CD4-positive, alpha-beta T cell (primary cell): ENCODE measurements around the gene CXCL9. TPM values are rescaled to one million over a fixed set of nuclear protein-coding genes. Genes with fewer than 3 reads are reported as not detected.

Source experiments
- ATAC-seq: fragments of 200-7000 bp; cut with Tn5 transposase; one replicate; pipeline ENCODE4 v1.10.0; 2022; ENCODE audit warnings: mild to moderate bottlenecking; ENCODE audit not compliant: poor library complexity
- CTCF ChIA-PET: fragments of 350-600 bp; sonication (Branson Sonifier 250); formaldehyde crosslinking; loops from one replicate; lab custom pipeline; 2021; ENCODE audit warnings: antibody characterized with exemption, inconsistent platforms; lab: Charles Lee
- POLR2A ChIA-PET: fragments of 350-600 bp; sonication (Branson Sonifier 250); formaldehyde crosslinking; loops from one replicate; lab custom pipeline; 2021; ENCODE audit warnings: antibody characterized with exemption, inconsistent platforms; lab: Charles Lee
- DNase-seq, 14 experiments: peaks; one replicate each; pipeline ENCODE4 v3.0.0-alpha.2; 2013 to 2020; ENCODE audit warnings: mixed read lengths in 2 of 14
- H3K27ac ChIP-seq, 2 donors: one replicate each; pipeline versions ENCODE4 v1.5.1 to v1.7.0; 2013; ENCODE audit warnings: low read length in 2 of 2, low read depth in 1 of 2, mild to moderate bottlenecking in 1 of 2
- H3K27me3 ChIP-seq, 2 experiments: 1 replicate in 1 of 2; 2 replicates in 1 of 2; pipeline versions ENCODE4 v1.6.1 to v1.7.0; 2013; ENCODE audit warnings: low read length in 2 of 2, control low read depth in 1 of 2, mild to moderate bottlenecking in 1 of 2, moderate library complexity in 1 of 2; ENCODE audit not compliant: insufficient read depth in 2 of 2, control insufficient read depth in 1 of 2
- H3K36me3 ChIP-seq: one replicate; pipeline ENCODE4 v1.6.1; 2013; ENCODE audit warnings: low read length, control low read depth; ENCODE audit not compliant: insufficient read depth
- H3K4me1 ChIP-seq: one replicate; pipeline ENCODE4 v1.6.1; 2013; ENCODE audit warnings: low read length, control low read depth; ENCODE audit not compliant: insufficient read depth
- H3K4me3 ChIP-seq: one replicate; pipeline ENCODE4 v1.5.1; 2013; ENCODE audit warnings: mild to moderate bottlenecking, low read length, moderate library complexity
- H3K9me3 ChIP-seq, 2 experiments: 1 replicate in 1 of 2; 2 replicates in 1 of 2; pipeline versions ENCODE4 v1.6.1 to v1.7.0; 2013; ENCODE audit warnings: low read length in 2 of 2, mild to moderate bottlenecking in 2 of 2, control low read depth in 1 of 2, moderate library complexity in 1 of 2; ENCODE audit not compliant: control insufficient read depth in 1 of 2, insufficient read depth in 1 of 2
- H3K27ac Mint-ChIP-seq: one replicate; pipeline ENCODE4 v1.8.0; 2020; ENCODE audit warnings: mixed read lengths
- H3K27me3 Mint-ChIP-seq: one replicate; pipeline ENCODE4 v1.8.0; 2021; ENCODE audit warnings: mixed read lengths
- H3K36me3 Mint-ChIP-seq: one replicate; pipeline ENCODE4 v1.8.0; 2021; ENCODE audit warnings: low read depth, mixed read lengths
- H3K4me1 Mint-ChIP-seq: one replicate; pipeline ENCODE4 v1.8.0; 2021; ENCODE audit warnings: low read depth, mixed read lengths
- H3K4me3 Mint-ChIP-seq: one replicate; pipeline ENCODE4 v1.8.0; 2020; ENCODE audit warnings: mild to moderate bottlenecking, mixed read lengths
- H3K9me3 Mint-ChIP-seq: one replicate; pipeline ENCODE4 v1.8.0; 2020; ENCODE audit warnings: mixed read lengths
- intact Hi-C, 2 experiments: fragments of 100-400 bp; cut with DNase I in 1 of 2; cut with micrococcal nuclease in 1 of 2; formaldehyde crosslinking; loops; one replicate each; pipeline versions ENCODE4 v1.15.1 to v1.9.0; 2023 to 2025; cut with DNase I, micrococcal nuclease
- total RNA-seq, 174 experiments: library from RNA in 2 of 174; stranded (reverse) in 2 of 174; gene quantifications; one replicate each; pipeline ENCODE4 v1.2.3 and lab custom pipeline; 2021 to 2026
- TF ChIP-seq, protein P1 (sequence below): fragments of 200-600 bp; IDR thresholded peaks from one replicate; pipeline ENCODE4 v1.8.0; 2022; ENCODE audit warnings: antibody characterized with exemption, mild to moderate bottlenecking

Gene CXCL9
- total RNA-seq, 2 experiments from 2014 or later = not detected

DNA sequence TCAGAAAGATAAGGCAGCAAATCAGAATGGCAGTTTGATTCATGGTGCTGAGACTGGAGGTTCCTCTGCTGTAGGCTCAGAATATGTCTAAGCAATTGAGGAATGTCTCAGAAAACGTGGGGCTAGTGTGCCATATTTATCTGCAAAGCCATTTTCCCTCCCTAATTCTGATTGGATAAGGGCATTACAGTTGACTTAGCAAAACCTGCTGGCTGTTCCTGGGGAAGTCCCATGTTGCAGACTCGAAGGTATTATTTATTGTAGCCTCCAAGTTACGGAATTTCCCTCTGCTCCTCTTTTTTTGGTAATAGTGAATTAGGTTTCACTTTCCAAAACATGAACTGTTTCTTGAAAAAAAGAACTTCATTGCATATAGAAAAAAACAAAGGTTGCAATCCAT is 16.1 kb upstream of the CXCL9 start, which contains the start of gene CXCL10:
CXCL10 (minus strand) TSS at position 109 of the 400 bp plus-strand sequence; CDS start at position 43, 66 bp downstream.
- Mint-ChIP-seq H3K27ac (no peak within 1 kb of the TSS), H3K36me3 (no peaks in the 10 kb centered on the region), H3K4me3 (peak within 1 kb of the TSS; percentile 4), H3K9me3 (no peaks in the 10 kb centered on the region), H3K4me1 (peaks cover 16% of the 10 kb centered on the region), H3K27me3 (no peaks in the 10 kb centered on the region)
- no peak for ATAC-seq
- Histone ChIP-seq H3K4me1 (peaks cover 9% of the 10 kb centered on the region), H3K27ac (no peak within 1 kb of the TSS), H3K36me3 (no peaks in the 10 kb centered on the region), H3K27me3 (no peaks in the 10 kb centered on the region), H3K4me3 (no peak within 1 kb of the TSS), H3K9me3 (no peaks in the 10 kb centered on the region)
- POLR2A ChIA-PET = interaction anchor here (1.0 kb wide), 1 partner anchor 64 kb away, joined by 3 read pairs; no protein-coding TSS in a partner anchor
- DNase-seq = peak in 3 of 14 experiments; percentile 25 to 69 (median 65)
- intact Hi-C loops = no loop called here
- CTCF ChIA-PET = no interaction called here
- TF ChIP-seq, protein P1, sequence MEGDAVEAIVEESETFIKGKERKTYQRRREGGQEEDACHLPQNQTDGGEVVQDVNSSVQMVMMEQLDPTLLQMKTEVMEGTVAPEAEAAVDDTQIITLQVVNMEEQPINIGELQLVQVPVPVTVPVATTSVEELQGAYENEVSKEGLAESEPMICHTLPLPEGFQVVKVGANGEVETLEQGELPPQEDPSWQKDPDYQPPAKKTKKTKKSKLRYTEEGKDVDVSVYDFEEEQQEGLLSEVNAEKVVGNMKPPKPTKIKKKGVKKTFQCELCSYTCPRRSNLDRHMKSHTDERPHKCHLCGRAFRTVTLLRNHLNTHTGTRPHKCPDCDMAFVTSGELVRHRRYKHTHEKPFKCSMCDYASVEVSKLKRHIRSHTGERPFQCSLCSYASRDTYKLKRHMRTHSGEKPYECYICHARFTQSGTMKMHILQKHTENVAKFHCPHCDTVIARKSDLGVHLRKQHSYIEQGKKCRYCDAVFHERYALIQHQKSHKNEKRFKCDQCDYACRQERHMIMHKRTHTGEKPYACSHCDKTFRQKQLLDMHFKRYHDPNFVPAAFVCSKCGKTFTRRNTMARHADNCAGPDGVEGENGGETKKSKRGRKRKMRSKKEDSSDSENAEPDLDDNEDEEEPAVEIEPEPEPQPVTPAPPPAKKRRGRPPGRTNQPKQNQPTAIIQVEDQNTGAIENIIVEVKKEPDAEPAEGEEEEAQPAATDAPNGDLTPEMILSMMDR = no peak

DNA sequence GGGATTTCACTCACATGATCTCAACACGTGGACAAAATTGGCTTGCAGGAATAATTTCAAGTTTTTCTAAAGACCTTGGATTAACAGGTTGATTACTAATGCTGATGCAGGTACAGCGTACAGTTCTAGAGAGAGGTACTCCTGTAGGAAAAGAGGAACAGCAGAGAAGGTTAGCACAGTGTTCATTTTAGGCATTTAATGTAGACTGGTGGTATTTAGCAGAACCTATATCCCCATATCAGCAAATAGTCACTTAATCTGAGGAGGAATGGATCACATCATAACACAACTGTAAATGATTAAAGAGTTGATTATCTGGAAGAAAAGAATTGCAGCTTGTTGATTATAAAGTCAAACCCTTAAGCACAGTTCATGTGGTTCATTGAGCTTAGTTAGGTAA is 15.4 kb upstream of the CXCL9 start:
- ATAC-seq (no peak), DNase-seq (no peak)
- Mint-ChIP-seq H3K9me3 (no peaks in the 10 kb centered on the region), H3K4me3 (no peak overlapping the region), H3K27me3 (no peaks in the 10 kb centered on the region), H3K4me1 (peaks cover 9% of the 10 kb centered on the region), H3K27ac (no peak overlapping the region), H3K36me3 (no peaks in the 10 kb centered on the region)
- Histone ChIP-seq H3K9me3 (no peaks in the 10 kb centered on the region), H3K4me1 (peaks cover 8% of the 10 kb centered on the region), H3K4me3 (no peak overlapping the region), H3K27ac (no peak overlapping the region), H3K27me3 (no peaks in the 10 kb centered on the region), H3K36me3 (no peaks in the 10 kb centered on the region)
- POLR2A ChIA-PET = interaction anchor here (1.0 kb wide), 1 partner anchor 64 kb away, joined by 3 read pairs; no protein-coding TSS in a partner anchor
- TF ChIP-seq, protein P1 = no peak
- CTCF ChIA-PET = no interaction called here
- intact Hi-C loops = no loop called here

DNA sequence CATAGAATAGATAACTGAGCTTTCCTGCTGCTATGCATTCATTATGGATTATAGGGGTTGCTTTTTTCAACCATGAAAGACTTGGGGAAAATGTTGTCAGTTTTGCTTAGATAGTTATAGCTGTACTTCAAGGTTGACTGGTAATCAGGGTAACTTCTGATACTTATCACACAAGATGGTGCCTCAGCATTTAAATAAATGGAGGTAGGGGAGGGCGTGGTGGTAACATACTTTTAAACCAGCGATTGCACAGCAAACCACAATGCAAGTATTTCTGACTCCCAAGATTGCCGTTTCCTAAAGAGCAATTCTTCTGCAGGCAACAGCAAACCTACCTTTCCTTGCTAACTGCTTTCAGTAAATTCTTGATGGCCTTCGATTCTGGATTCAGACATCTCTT is 14.7 kb upstream of the CXCL9 start:
- peaks cover 9% of the 10 kb centered on the region for H3K4me1 Mint-ChIP-seq
- TF ChIP-seq, protein P1 = no peak
- no peaks in the 10 kb centered on the region for H3K9me3 Mint-ChIP-seq
- no peaks in the 10 kb centered on the region for H3K27me3 ChIP-seq
- no peak overlapping the region for H3K4me3 Mint-ChIP-seq
- POLR2A ChIA-PET = no interaction called here
- H3K27me3 Mint-ChIP-seq = no peaks in the 10 kb centered on the region
- no peak overlapping the region for H3K4me3 ChIP-seq
- H3K36me3 ChIP-seq = no peaks in the 10 kb centered on the region
- H3K9me3 ChIP-seq = no peaks in the 10 kb centered on the region
- ATAC-seq = no peak
- no peak for DNase-seq
- H3K27ac Mint-ChIP-seq = no peak overlapping the region
- intact Hi-C loops = no loop called here
- H3K36me3 Mint-ChIP-seq = no peaks in the 10 kb centered on the region
- CTCF ChIA-PET = no interaction called here
- peaks cover 8% of the 10 kb centered on the region for H3K4me1 ChIP-seq
- no peak overlapping the region for H3K27ac ChIP-seq
